HG02610 (cell line): ENCODE measurements around the gene ELF4.

Experiments
- ATAC-seq: cut with Tn5 transposase; IDR thresholded peaks from one replicate; pipeline ENCODE4 v1.9.1; 2021; ENCODE audit warnings: mild to moderate bottlenecking, moderate library complexity; ENCODE audit not compliant: unreplicated experiment

ELF4 gene

GRCh38 chrX:130085551-130086446 is 24.5 kb downstream of the ELF4 start:
- no peak for ATAC-seq

- peak; percentile 37 for ATAC-seq
These were observed 25.6 kb downstream of the ELF4 start for GRCh38 chrX:130084631-130085237.

GRCh38 chrX:130083656-130084382 is 26.5 kb downstream of the ELF4 start:
- ATAC-seq: peak; percentile 15

- ATAC-seq: no peak
These were observed 27.2 kb downstream of the ELF4 start for GRCh38 chrX:130083107-130083490.

GRCh38 chrX:130082244-130083106 is 27.8 kb downstream of the ELF4 start:
- ATAC-seq: peak; percentile 57

GRCh38 chrX:130081421-130082045 is 28.8 kb downstream of the ELF4 start:
- no peak for ATAC-seq

- ATAC-seq: no peak
These were observed 29.4 kb downstream of the ELF4 start for GRCh38 chrX:130080791-130081367.

GRCh38 chrX:130079824-130080406 is 30.4 kb downstream of the ELF4 start:
- no peak for ATAC-seq

- no peak for ATAC-seq
These were observed 34.5 kb downstream of the ELF4 start for GRCh38 chrX:130075777-130076176.

- no peak for ATAC-seq
These were observed 38.0 kb downstream of the ELF4 start for GRCh38 chrX:130072345-130072740.

GRCh38 chrX:130071611-130072344 is 38.5 kb downstream of the ELF4 start:
- no peak for ATAC-seq

GRCh38 chrX:130066975-130067615 is 43.2 kb downstream of the ELF4 start:
- no peak for ATAC-seq

- ATAC-seq: peak; percentile 93
These were observed 49.9 kb downstream of the ELF4 start for GRCh38 chrX:130060122-130061069.

GRCh38 chrX:130058652-130059051 is 51.6 kb downstream of the ELF4 start:
- no peak for ATAC-seq

- no peak for ATAC-seq
These were observed 53.1 kb downstream of the ELF4 start for GRCh38 chrX:130057209-130057608.

- no peak for ATAC-seq
These were observed 54.4 kb downstream of the ELF4 start for GRCh38 chrX:130055899-130056298.

- ATAC-seq: no peak
These were observed 55.2 kb downstream of the ELF4 start for GRCh38 chrX:130055103-130055502.
